Neural progenitor cell (in vitro differentiated cells): ENCODE measurements around the gene AGPS. TPM values are rescaled to one million over a fixed set of nuclear protein-coding genes. Genes with fewer than 3 reads are reported as not detected.
"Not testable (repeated sequence)": the region's sequence is repeated elsewhere in the genome, so short reads cannot be mapped to it uniquely, and the experiment has no call there.

Experiments used
- DNase-seq: peaks from one replicate; pipeline ENCODE4 v3.0.0-alpha.2; 2016; ENCODE audit warnings: low spot score
- H2AFZ ChIP-seq: fragments of 200-600 bp; sonication (generic); replicated peaks from 2 replicates; pipeline ENCODE4 v1.6.1; 2016; ENCODE audit warnings: antibody characterized with exemption
- H3F3A ChIP-seq: fragments of 200-600 bp; sonication (generic); 2 replicates; pipeline ENCODE4 v1.6.1; 2016; ENCODE audit warnings: antibody characterized with exemption, low read depth
- H3K27ac ChIP-seq: fragments of 200-600 bp; sonication (generic); 2 replicates; pipeline ENCODE4 v1.5.1; 2016; ENCODE audit warnings: mild to moderate bottlenecking
- H3K27me3 ChIP-seq: fragments of 200-600 bp; sonication (generic); 2 replicates; pipeline ENCODE4 v1.6.1; 2016; ENCODE audit warnings: mild to moderate bottlenecking, moderate library complexity
- H3K36me3 ChIP-seq: fragments of 200-600 bp; sonication (generic); 2 replicates; pipeline ENCODE4 v1.5.1; 2016
- H3K4me1 ChIP-seq: fragments of 200-600 bp; sonication (generic); 2 replicates; pipeline ENCODE4 v1.6.1; 2016; ENCODE audit warnings: mixed run types
- H3K4me2 ChIP-seq: fragments of 200-600 bp; sonication (generic); 2 replicates; pipeline ENCODE4 v1.6.1; 2016
- H3K4me3 ChIP-seq: fragments of 200-600 bp; sonication (generic); 2 replicates; pipeline ENCODE4 v1.5.1; 2016
- H3K79me2 ChIP-seq: fragments of 200-600 bp; sonication (generic); 2 replicates; pipeline ENCODE4 v1.6.1; 2016; ENCODE audit warnings: low read depth
- H3K9ac ChIP-seq: fragments of 200-600 bp; sonication (generic); 2 replicates; pipeline ENCODE4 v1.6.1; 2016
- H3K9me3 ChIP-seq: fragments of 200-600 bp; sonication (generic); 2 replicates; pipeline ENCODE4 v1.5.1; 2016; ENCODE audit warnings: low read depth
- H4K20me1 ChIP-seq: fragments of 200-600 bp; sonication (generic); 2 replicates; pipeline ENCODE4 v1.6.1; 2016; ENCODE audit warnings: low read depth
- H3K27ac Mint-ChIP-seq: 3 replicates; pipeline ENCODE4 v1.8.0; 2021; ENCODE audit warnings: mixed read lengths
- H3K27me3 Mint-ChIP-seq: 2 replicates; pipeline ENCODE4 v1.8.0; 2022; ENCODE audit warnings: low read depth, mild to moderate bottlenecking, inconsistent platforms, moderate library complexity, mixed read lengths; ENCODE audit not compliant: insufficient read depth
- H3K36me3 Mint-ChIP-seq: 3 replicates; pipeline ENCODE4 v1.8.0; 2021; ENCODE audit warnings: mixed read lengths
- H3K4me1 Mint-ChIP-seq: 3 replicates; pipeline ENCODE4 v1.8.0; 2021; ENCODE audit warnings: mixed read lengths
- H3K4me3 Mint-ChIP-seq: 3 replicates; pipeline ENCODE4 v1.8.0; 2021; ENCODE audit warnings: mild to moderate bottlenecking, moderate library complexity, mixed read lengths
- H3K9me3 Mint-ChIP-seq: 3 replicates; pipeline ENCODE4 v1.8.0; 2020; ENCODE audit warnings: mixed read lengths
- EZH2 ChIP-seq: fragments of 200-600 bp; sonication (generic); IDR thresholded peaks from 2 replicates; pipeline ENCODE4 v1.6.1; 2017; ENCODE audit warnings: antibody characterized with exemption, mild to moderate bottlenecking, moderate library complexity
- EZH2phosphoT487 ChIP-seq: fragments of 200-600 bp; sonication (generic); IDR thresholded peaks from 2 replicates; pipeline ENCODE4 v1.6.1; 2017; ENCODE audit warnings: antibody characterized with exemption
- total RNA-seq: library from RNA; depleted of rRNA; stranded (reverse); fragments of >200 nt; gene quantifications from 2 replicates; pipeline ENCODE4 v1.2.3, GENCODE V29; 2015; ENCODE audit warnings: low replicate concordance
- TF ChIP-seq, protein P1 (sequence below): fragments of 200-600 bp; sonication (generic); IDR thresholded peaks from 2 replicates; pipeline ENCODE4 v1.5.1; 2017; ENCODE audit warnings: antibody characterized with exemption, mild to moderate bottlenecking

AGPS gene
- total RNA-seq, 1 donor from 2014 or later, result 63.5 TPM

DNA sequence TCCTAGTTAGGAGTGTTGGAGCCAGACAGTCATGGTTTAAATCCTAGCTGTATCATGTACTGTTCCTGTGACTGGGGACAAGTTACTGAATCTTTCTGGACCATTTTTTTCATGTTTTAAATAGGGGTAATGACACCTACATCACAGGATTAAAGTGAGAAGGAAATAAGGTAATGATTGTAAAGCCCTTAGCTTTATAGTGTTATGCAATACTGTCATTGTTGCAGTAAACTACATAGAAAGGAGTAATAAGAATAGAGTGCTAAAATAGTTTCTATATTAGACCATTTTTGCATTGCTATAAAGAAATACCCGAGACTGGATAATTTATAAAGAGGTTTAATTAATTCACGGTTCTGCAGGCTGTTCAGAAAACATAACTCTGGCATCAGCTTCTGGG is 14.5 kb downstream of the AGPS start:
- no peaks in the 10 kb centered on the region for H3K27me3 ChIP-seq
- H3K4me1 ChIP-seq, result no peaks in the 10 kb centered on the region
- H3K79me2 ChIP-seq, result peaks cover 91% of the 10 kb centered on the region
- H3K9me3 ChIP-seq, result no peaks in the 10 kb centered on the region
- H3K4me2 ChIP-seq, result no peak overlapping the region
- Mint-ChIP-seq H3K36me3 (peaks cover 15% of the 10 kb centered on the region), H3K4me1 (no peaks in the 10 kb centered on the region), H3K27me3 (no peaks in the 10 kb centered on the region), H3K4me3 (no peak overlapping the region), H3K9me3 (peaks cover 16% of the 10 kb centered on the region), H3K27ac (no peak overlapping the region)
- no peak overlapping the region for H2AFZ ChIP-seq
- H3K27ac ChIP-seq, result no peak overlapping the region
- DNase-seq, result no peak
- H3K36me3 ChIP-seq, result no peaks in the 10 kb centered on the region
- H3K4me3 ChIP-seq, result no peak overlapping the region
- TF ChIP-seq EZH2phosphoT487 (no peak), EZH2 (no peak)
- TF ChIP-seq, protein P1, sequence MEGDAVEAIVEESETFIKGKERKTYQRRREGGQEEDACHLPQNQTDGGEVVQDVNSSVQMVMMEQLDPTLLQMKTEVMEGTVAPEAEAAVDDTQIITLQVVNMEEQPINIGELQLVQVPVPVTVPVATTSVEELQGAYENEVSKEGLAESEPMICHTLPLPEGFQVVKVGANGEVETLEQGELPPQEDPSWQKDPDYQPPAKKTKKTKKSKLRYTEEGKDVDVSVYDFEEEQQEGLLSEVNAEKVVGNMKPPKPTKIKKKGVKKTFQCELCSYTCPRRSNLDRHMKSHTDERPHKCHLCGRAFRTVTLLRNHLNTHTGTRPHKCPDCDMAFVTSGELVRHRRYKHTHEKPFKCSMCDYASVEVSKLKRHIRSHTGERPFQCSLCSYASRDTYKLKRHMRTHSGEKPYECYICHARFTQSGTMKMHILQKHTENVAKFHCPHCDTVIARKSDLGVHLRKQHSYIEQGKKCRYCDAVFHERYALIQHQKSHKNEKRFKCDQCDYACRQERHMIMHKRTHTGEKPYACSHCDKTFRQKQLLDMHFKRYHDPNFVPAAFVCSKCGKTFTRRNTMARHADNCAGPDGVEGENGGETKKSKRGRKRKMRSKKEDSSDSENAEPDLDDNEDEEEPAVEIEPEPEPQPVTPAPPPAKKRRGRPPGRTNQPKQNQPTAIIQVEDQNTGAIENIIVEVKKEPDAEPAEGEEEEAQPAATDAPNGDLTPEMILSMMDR, result no peak
- H3K9ac ChIP-seq, result no peak overlapping the region
- no peaks in the 10 kb centered on the region for H3F3A ChIP-seq
- H4K20me1 ChIP-seq, result peaks cover 13% of the 10 kb centered on the region

DNA sequence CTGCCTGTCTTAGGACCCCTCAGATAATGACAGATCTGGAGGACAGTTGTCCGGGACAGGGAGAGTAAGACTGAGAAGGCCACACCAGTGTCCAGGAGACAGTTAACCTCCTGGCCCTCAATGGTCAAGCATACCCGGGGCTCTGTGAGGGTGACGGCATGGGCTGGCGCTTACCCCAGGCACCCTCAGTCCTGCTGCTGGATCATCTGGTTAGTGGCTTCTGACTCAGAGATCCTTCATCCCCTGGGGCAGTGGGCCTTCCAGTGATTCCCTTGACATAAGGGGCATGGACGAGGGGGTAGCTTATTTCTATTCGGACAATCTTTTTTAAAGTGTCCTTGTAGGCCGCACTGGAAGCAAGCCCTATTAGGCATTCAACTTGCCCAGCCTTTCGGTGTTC is 18.1 kb downstream of the AGPS start:
- H3K27me3 ChIP-seq, H3F3A ChIP-seq, H3K9ac ChIP-seq, DNase-seq, H3K4me1 Mint-ChIP-seq, H2AFZ ChIP-seq, H3K27me3 Mint-ChIP-seq, H3K4me2 ChIP-seq, H3K27ac ChIP-seq, H3K27ac Mint-ChIP-seq, H3K4me1 ChIP-seq, H3K36me3 ChIP-seq, H3K9me3 ChIP-seq, H3K4me3 ChIP-seq, H3K4me3 Mint-ChIP-seq: not testable (repeated sequence)
- Histone ChIP-seq H4K20me1 (peaks cover 16% of the 10 kb centered on the region), H3K79me2 (peaks cover 81% of the 10 kb centered on the region)
- Mint-ChIP-seq H3K36me3 (peaks cover 11% of the 10 kb centered on the region), H3K9me3 (peaks cover 19% of the 10 kb centered on the region)

DNA sequence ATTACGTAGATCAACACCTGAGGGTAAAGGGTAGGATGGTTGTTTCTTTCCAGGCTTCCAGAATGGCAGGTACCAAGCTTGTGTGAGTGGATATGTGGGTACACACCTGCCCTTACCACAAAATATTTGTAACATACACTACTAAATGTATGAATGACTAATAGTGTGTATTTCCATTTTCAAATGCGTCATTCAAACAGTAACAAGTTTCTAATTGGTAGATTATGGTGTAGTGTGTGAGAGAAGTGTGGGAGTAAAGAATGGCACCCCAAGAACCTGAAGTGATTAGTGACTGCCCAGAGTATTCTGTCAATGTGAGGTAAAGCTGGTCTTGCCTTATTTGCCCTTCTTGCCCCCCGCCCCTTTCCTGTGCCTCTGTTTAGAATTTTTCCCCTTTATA is 21.1 kb downstream of the AGPS start:
- no peaks in the 10 kb centered on the region for H3K36me3 ChIP-seq
- no peak overlapping the region for H3K27ac ChIP-seq
- no peaks in the 10 kb centered on the region for H3K27me3 ChIP-seq
- H3K4me2 ChIP-seq, result no peak overlapping the region
- H4K20me1 ChIP-seq, result peaks cover 25% of the 10 kb centered on the region
- no peak overlapping the region for H2AFZ ChIP-seq
- no peak overlapping the region for H3K27ac Mint-ChIP-seq
- H3K4me1 ChIP-seq, result no peaks in the 10 kb centered on the region
- TF ChIP-seq EZH2, result no peak
- TF ChIP-seq EZH2phosphoT487, result no peak
- TF ChIP-seq, protein P1, result no peak
- no peak overlapping the region for H3K9ac ChIP-seq
- no peaks in the 10 kb centered on the region for H3K9me3 ChIP-seq
- peaks cover 4% of the 10 kb centered on the region for H3K36me3 Mint-ChIP-seq
- no peaks in the 10 kb centered on the region for H3F3A ChIP-seq
- peaks cover 79% of the 10 kb centered on the region for H3K79me2 ChIP-seq
- no peak overlapping the region for H3K4me3 Mint-ChIP-seq
- no peaks in the 10 kb centered on the region for H3K4me1 Mint-ChIP-seq
- DNase-seq, result no peak
- H3K9me3 Mint-ChIP-seq, result peaks cover 8% of the 10 kb centered on the region
- peaks cover 2% of the 10 kb centered on the region for H3K27me3 Mint-ChIP-seq
- no peak overlapping the region for H3K4me3 ChIP-seq

DNA sequence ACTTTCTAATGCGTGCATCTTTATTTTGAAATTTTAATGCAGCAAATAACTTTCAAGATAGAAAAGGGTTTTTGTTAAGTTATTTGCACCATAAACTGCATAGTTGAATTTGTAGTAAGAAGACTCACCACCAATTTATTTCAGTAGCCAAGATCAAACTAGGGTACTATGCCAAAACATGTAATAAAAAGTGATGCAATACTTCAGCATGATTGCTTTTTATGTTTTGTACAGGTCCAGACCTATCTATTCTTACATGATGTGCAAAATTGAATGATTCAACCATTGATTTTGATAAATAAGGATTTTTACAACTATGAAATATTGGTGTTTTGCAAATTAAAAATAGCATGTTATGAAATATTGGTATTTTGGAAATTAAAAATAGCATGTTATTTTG is 26.7 kb downstream of the AGPS start:
- Histone ChIP-seq H3K4me1 (no peaks in the 10 kb centered on the region), H3K4me3 (no peak overlapping the region), H3K27me3 (no peaks in the 10 kb centered on the region), H2AFZ (no peak overlapping the region), H3K27ac (no peak overlapping the region), H3K36me3 (peaks cover 6% of the 10 kb centered on the region), H3K4me2 (no peak overlapping the region), H4K20me1 (peaks cover 15% of the 10 kb centered on the region), H3K79me2 (peaks cover 82% of the 10 kb centered on the region), H3F3A (no peaks in the 10 kb centered on the region), H3K9ac (no peak overlapping the region), H3K9me3 (no peaks in the 10 kb centered on the region)
- H3K9me3 Mint-ChIP-seq, result peaks cover 3% of the 10 kb centered on the region
- no peak for TF ChIP-seq EZH2phosphoT487
- no peak for TF ChIP-seq EZH2
- TF ChIP-seq, protein P1, result no peak
- H3K4me1 Mint-ChIP-seq, result no peaks in the 10 kb centered on the region
- H3K36me3 Mint-ChIP-seq, result peaks cover 10% of the 10 kb centered on the region
- no peak overlapping the region for H3K4me3 Mint-ChIP-seq
- peaks cover 2% of the 10 kb centered on the region for H3K27me3 Mint-ChIP-seq
- H3K27ac Mint-ChIP-seq, result no peak overlapping the region
- no peak for DNase-seq
